HL-60/S4 treated with retinoic acid at 250 ng/mL for 4 days and 3 days (cell line): ENCODE measurements around the gene FAM98B.

ENCODE experiments used
- in situ Hi-C: fragments of 300-500 bp; cut with MboI; formaldehyde crosslinking; loops from 2 replicates; pipeline ENCODE4 v1.7.0; 2022; ENCODE audit warnings: low sequenced_read_pairs

Gene FAM98B

DNA sequence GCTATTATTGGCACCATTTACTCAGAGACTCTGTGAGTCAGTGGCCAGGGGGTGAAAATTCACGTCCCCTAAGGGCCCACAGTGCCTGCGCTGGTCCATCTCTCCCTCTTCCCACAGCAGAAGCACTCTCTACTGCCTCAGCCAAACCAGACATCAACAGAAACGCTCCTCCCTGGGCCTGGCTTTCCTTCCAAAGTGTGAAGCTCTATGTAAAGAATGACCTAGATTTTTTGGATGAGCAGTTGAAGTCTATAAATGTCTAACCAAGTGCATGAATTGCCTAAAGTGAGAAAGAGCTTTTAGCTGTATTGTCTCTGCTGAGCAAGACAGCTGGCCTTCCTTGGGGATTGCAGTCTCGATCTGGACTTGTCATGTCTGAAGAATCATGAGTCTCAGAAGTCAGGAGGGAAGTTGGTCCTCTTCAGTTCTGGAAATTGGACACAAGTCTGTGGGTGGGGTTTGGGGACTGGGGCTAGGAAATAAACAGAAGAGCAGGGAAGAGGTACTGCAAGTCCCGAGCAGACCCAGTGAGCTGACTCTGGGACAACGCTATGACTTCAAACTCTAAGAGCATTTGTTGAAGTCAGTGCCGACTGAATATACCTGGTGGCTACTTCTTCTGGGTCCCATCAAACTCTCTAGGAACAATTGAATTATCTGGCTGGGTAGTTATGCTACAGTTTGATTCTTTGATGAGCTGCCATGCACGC lies 81.7 kb downstream of the FAM98B start:
- in situ Hi-C loops, result no loop called here

DNA sequence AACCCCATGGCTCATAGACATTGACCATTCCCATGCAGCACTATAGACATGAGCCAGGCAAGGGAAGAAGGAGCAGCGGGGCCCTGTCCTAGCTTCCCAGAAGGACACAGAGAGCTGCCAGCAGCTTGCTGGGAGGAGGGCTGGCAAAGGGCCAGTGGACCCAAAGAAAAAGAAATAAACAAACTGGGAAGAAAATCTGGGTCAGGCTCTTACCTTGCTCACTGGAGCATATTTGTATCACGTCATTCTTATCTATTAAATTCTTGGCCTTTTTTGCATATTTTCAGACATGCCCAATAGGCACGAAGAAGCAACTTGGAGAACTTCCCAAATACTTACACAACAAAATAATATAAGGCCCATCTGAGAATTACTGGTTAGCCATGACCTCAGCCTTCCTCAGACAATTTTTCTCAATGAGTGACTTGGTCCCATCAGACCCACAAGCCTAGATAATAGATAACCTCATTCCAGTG lies 82.3 kb downstream of the FAM98B start:
- in situ Hi-C loops, result no loop called here
